NCI-H1105 treated with DMSO at 0.1 percent for 48 hours (cell line): ENCODE measurements around the gene ANKHD1.
"Not testable (repeated sequence)": the region's sequence is repeated elsewhere in the genome, so short reads cannot be mapped to it uniquely, and the experiment has no call there.

ENCODE experiments used
- DNase-seq: peaks from one replicate; lab custom pipeline; 2025; lab: John Stamatoyannopoulos, UW

The ANKHD1 gene

GRCh38 chr5:140427726-140428125 is 26.1 kb downstream of the ANKHD1 start:
- DNase-seq = not testable (repeated sequence)

GRCh38 chr5:140429724-140430123 is 28.1 kb downstream of the ANKHD1 start:
- no peak for DNase-seq

GRCh38 chr5:140432212-140432611 is 30.6 kb downstream of the ANKHD1 start:
- DNase-seq = no peak

GRCh38 chr5:140432916-140433315 is 31.3 kb downstream of the ANKHD1 start:
- DNase-seq = no peak

- DNase-seq = not testable (repeated sequence)
Measured at GRCh38 chr5:140457368-140457767, 55.7 kb downstream of the ANKHD1 start.

- no peak for DNase-seq
Measured at GRCh38 chr5:140466981-140467742, 65.5 kb downstream of the ANKHD1 start.

GRCh38 chr5:140468188-140468587 is 66.6 kb downstream of the ANKHD1 start:
- no peak for DNase-seq

GRCh38 chr5:140469259-140469658 is 67.6 kb downstream of the ANKHD1 start:
- no peak for DNase-seq

GRCh38 chr5:140480310-140481014 is 78.8 kb downstream of the ANKHD1 start:
- no peak for DNase-seq

- no peak for DNase-seq
Measured at GRCh38 chr5:140481758-140482157, 80.1 kb downstream of the ANKHD1 start.

- DNase-seq = no peak
Measured at GRCh38 chr5:140483055-140483454, 81.4 kb downstream of the ANKHD1 start.

GRCh38 chr5:140488141-140488540 is 86.5 kb downstream of the ANKHD1 start:
- DNase-seq = not testable (repeated sequence)

GRCh38 chr5:140488914-140489313 is 87.3 kb downstream of the ANKHD1 start:
- DNase-seq = no peak

GRCh38 chr5:140497897-140498296 is 96.3 kb downstream of the ANKHD1 start:
- no peak for DNase-seq

GRCh38 chr5:140498591-140498990 is 97.0 kb downstream of the ANKHD1 start:
- DNase-seq = no peak

- DNase-seq = no peak
Measured at GRCh38 chr5:140502834-140503233, 101.2 kb downstream of the ANKHD1 start.

GRCh38 chr5:140509898-140510297 is 108.3 kb downstream of the ANKHD1 start:
- peak; percentile 34 for DNase-seq

- DNase-seq = no peak
Measured at GRCh38 chr5:140513124-140513523, 111.5 kb downstream of the ANKHD1 start.

- DNase-seq = no peak
Measured at GRCh38 chr5:140524003-140524402, 122.4 kb downstream of the ANKHD1 start.

- no peak for DNase-seq
Measured at GRCh38 chr5:140540227-140540626, 138.6 kb downstream of the ANKHD1 start.

GRCh38 chr5:140542972-140543371 is 141.3 kb downstream of the ANKHD1 start:
- DNase-seq = no peak

GRCh38 chr5:140544986-140545385 is 143.4 kb downstream of the ANKHD1 start:
- DNase-seq = no peak

GRCh38 chr5:140545606-140546005 is 144.0 kb downstream of the ANKHD1 start:
- DNase-seq = no peak
